T-helper 9 cell (primary cell): ENCODE measurements around the gene XPO5.
"Not testable (repeated sequence)": the region's sequence is repeated elsewhere in the genome, so short reads cannot be mapped to it uniquely, and the experiment has no call there.

Experiments used
- DNase-seq: peaks from one replicate; pipeline ENCODE4 v3.0.0-alpha.2; 2020
- total RNA-seq, 2 donors: gene quantifications; one replicate each; lab custom pipeline; 2026; lab: John Stamatoyannopoulos, UW

XPO5 gene
- 46.1 to 70.8 reads per million in 2 donors for total RNA-seq

GRCh38 chr6:43575772-43576551, at the start of gene XPO5, which contains the start of gene POLH:
XPO5 (minus strand) TSS chr6:43576038; CDS start chr6:43575864, 174 bp downstream.
POLH (plus strand) TSS chr6:43576185; CDS start chr6:43582320, 6,135 bp downstream.
- DNase-seq, result peak; percentile 86

- DNase-seq, result no peak
These were observed 49.7 kb upstream of the XPO5 start for GRCh38 chr6:43625393-43625992.

- no peak for DNase-seq
These were observed 49.0 kb upstream of the XPO5 start for GRCh38 chr6:43624786-43625288.

- DNase-seq, result no peak
These were observed 48.3 kb upstream of the XPO5 start for GRCh38 chr6:43623880-43624785.

- DNase-seq, result no peak
These were observed 46.7 kb upstream of the XPO5 start for GRCh38 chr6:43622541-43622940.

- DNase-seq, result no peak
These were observed 46.0 kb upstream of the XPO5 start for GRCh38 chr6:43621836-43622180.

- DNase-seq, result no peak
These were observed 45.4 kb upstream of the XPO5 start for GRCh38 chr6:43621078-43621835.

- DNase-seq, result no peak
These were observed 41.1 kb upstream of the XPO5 start for GRCh38 chr6:43616725-43617472.

GRCh38 chr6:43614396-43614730, 38.5 kb upstream of the XPO5 start:
- no peak for DNase-seq

GRCh38 chr6:43613721-43614395, 38.0 kb upstream of the XPO5 start:
- DNase-seq, result no peak

GRCh38 chr6:43610431-43610830, 34.6 kb upstream of the XPO5 start:
- DNase-seq, result no peak

GRCh38 chr6:43609402-43609801, 33.6 kb upstream of the XPO5 start:
- DNase-seq, result no peak

- no peak for DNase-seq
These were observed 33.0 kb upstream of the XPO5 start for GRCh38 chr6:43608807-43609206.

- peak; percentile 48 for DNase-seq
These were observed 32.5 kb upstream of the XPO5 start for GRCh38 chr6:43608310-43608763.

GRCh38 chr6:43606019-43606418, 30.2 kb upstream of the XPO5 start:
- DNase-seq, result no peak

- DNase-seq, result no peak
These were observed 28.3 kb upstream of the XPO5 start for GRCh38 chr6:43604174-43604573.

- no peak for DNase-seq
These were observed 24.8 kb upstream of the XPO5 start for GRCh38 chr6:43600595-43600994.

- DNase-seq, result no peak
These were observed 18.1 kb upstream of the XPO5 start for GRCh38 chr6:43593938-43594337.

GRCh38 chr6:43589564-43589963, 13.7 kb upstream of the XPO5 start:
- not testable (repeated sequence) for DNase-seq

GRCh38 chr6:43588194-43588593, 12.4 kb upstream of the XPO5 start:
- DNase-seq, result no peak
